ENCODE measurements around the gene STRADB.

DNA sequence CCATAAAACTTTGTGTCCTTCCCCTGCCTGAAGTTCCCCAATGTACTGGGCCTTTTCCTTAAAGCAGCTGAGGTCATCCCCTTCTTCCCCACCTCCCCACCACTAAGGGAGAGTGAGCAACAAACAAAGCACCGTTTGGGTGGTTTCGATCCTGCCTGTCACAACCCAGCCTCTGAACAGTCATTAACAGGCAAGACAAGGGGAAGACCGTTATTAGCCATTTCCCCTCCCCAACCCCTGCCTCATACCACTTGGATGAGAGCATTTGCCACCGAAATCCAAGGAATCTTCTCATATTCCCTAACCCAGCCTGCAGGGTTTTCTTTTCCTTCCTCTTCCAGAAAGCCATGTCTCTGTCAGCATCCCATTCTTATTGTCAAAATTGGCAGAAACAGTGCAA lies 65.6 kb downstream of the STRADB start:
- no peak for TF ChIP-seq CTCF (IDR thresholded peaks at IDR 0.05)
- TF ChIP-seq POLR2A (IDR thresholded peaks at IDR 0.05) = no peak

All from thyroid gland (tissue), 4 donors.